Measurements from ENCODE around the gene MAPT.
"Not testable (repeated sequence)": the region's sequence is repeated elsewhere in the genome, so short reads cannot be mapped to it uniquely, and the experiment has no call there.

Gene MAPT

GRCh38 chr17:46013127-46013501 is 118.8 kb downstream of the MAPT start (continued):
- TF ChIP-seq CREB5 (CRISPR knock-in tag; IDR thresholded peaks at IDR 0.05; ENCODE audit: low read depth) (no peak), CSDC2 (CRISPR knock-in tag; IDR thresholded peaks at IDR 0.05) (no peak)

DNA sequence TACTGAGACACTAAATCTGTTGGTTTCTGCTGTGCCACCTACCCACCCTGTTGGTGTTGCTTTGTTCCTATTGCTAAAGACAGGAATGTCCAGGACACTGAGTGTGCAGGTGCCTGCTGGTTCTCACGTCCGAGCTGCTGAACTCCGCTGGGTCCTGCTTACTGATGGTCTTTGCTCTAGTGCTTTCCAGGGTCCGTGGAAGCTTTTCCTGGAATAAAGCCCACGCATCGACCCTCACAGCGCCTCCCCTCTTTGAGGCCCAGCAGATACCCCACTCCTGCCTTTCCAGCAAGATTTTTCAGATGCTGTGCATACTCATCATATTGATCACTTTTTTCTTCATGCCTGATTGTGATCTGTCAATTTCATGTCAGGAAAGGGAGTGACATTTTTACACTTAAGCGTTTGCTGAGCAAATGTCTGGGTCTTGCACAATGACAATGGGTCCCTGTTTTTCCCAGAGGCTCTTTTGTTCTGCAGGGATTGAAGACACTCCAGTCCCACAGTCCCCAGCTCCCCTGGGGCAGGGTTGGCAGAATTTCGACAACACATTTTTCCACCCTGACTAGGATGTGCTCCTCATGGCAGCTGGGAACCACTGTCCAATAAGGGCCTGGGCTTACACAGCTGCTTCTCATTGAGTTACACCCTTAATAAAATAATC is 119.3 kb downstream of the MAPT start:
- TF ChIP-seq TCF4 (CRISPR knock-in tag; IDR thresholded peaks at IDR 0.05; ENCODE audit: borderline replicate concordance) (peak; percentile 26; the same call in 1 of the 2 replicates), ZNF565 (CRISPR knock-in tag; conservative IDR thresholded peaks at IDR 0.05; ENCODE audit: low read depth) (no peak), CREB5 (CRISPR knock-in tag; IDR thresholded peaks at IDR 0.05; ENCODE audit: low read depth) (no peak), POU6F1 (CRISPR knock-in tag; IDR thresholded peaks at IDR 0.05; ENCODE audit: borderline replicate concordance, low read depth) (no peak), ARNTL (CRISPR knock-in tag; IDR thresholded peaks at IDR 0.05; ENCODE audit: borderline replicate concordance, low read depth) (no peak), CSRNP3 (CRISPR knock-in tag; IDR thresholded peaks at IDR 0.05) (no peak), ZFP30 (CRISPR knock-in tag; IDR thresholded peaks at IDR 0.05) (no peak), ZNF8 (CRISPR knock-in tag; IDR thresholded peaks at IDR 0.05) (no peak)
- peak; percentile 58 for ATAC-seq

- ATAC-seq = not testable (repeated sequence)
Measured at GRCh38 chr17:46019408-46019925, 125.1 kb downstream of the MAPT start.

DNA sequence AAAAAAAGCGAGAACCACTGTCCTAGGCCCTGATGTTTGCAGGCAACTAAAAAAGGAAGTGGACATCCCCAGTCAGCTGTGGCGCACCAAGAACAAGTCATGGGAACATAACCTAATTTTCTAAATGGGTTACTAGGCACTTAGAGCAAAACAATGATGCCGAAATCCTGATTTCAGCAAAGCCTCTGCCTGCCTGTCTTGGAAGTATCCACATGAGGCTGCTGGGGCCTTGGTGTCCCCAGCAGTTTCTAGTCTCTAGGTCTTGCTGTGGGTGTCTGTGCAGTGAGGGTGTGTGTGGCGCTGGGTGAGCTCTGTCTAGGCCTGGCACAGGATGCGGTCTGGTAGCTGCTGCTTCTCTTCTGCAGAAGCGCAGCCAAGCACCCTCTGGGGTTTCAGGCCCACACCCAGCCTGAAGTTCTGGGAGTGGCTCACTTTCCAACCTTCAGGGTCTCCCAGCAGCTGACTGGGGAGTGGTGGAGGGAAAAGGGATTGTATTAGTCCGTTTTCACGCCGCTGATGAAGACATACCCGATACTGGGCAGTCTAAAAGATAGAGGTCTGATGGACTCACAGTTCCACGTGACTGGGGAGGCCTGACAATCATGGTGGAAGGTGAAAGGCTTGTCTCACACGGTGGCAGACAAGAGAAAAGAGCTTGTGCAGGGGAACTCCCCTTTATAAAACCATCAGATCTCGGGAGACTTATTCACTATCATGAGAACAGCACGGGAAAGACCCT is 125.8 kb downstream of the MAPT start:
- no peak for ATAC-seq
- TF ChIP-seq ZNF70 (CRISPR knock-in tag; IDR thresholded peaks at IDR 0.05) = no peak
- no peak for TF ChIP-seq CREB5 (CRISPR knock-in tag; IDR thresholded peaks at IDR 0.05; ENCODE audit: low read depth)
- TF ChIP-seq ZNF565 (CRISPR knock-in tag; conservative IDR thresholded peaks at IDR 0.05; ENCODE audit: low read depth) = no peak
- TF ChIP-seq SNAI2 (CRISPR knock-in tag; IDR thresholded peaks at IDR 0.05) = no peak
- TF ChIP-seq ZFP30 (CRISPR knock-in tag; IDR thresholded peaks at IDR 0.05) = no peak
- TF ChIP-seq TOX (CRISPR knock-in tag; IDR thresholded peaks at IDR 0.05; ENCODE audit: borderline replicate concordance) = no peak
- TF ChIP-seq ZC3H10 (CRISPR knock-in tag; IDR thresholded peaks at IDR 0.05) = no peak

DNA sequence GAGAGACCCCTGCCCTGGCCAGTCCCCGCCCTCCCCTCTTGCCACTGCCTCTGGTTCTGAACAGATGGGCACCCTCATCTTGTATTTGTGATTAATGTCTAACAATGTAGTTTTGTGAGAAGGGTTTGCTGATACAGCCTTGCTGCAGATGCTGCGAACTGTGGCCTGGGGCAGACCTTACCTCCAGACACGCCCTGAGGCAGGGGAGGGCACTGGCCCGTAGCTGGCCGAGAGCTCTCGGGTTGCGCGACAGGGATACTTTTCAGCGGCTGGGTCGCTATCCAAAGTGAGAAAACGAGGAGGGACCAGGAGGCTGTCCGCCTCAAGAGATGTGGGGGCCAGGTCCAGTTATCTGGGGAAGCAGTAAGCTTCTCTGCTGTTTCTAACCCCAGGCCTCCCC is 126.6 kb downstream of the MAPT start:
- TF ChIP-seq CSDC2 (CRISPR knock-in tag; IDR thresholded peaks at IDR 0.05) (no peak), ZFP30 (CRISPR knock-in tag; IDR thresholded peaks at IDR 0.05) (no peak), POU6F1 (CRISPR knock-in tag; IDR thresholded peaks at IDR 0.05; ENCODE audit: borderline replicate concordance, low read depth) (no peak)
- no peak for ATAC-seq

GRCh38 chr17:46023366-46023765 is 129.0 kb downstream of the MAPT start:
- ATAC-seq = not testable (repeated sequence)

Measured in SK-N-SH treated with all-trans-retinoic acid at 6 μM for 48 hours (cell line).